Endothelial cell of umbilical vein (primary cell): ENCODE measurements around the gene FICD. TPM values are rescaled to one million over a fixed set of nuclear protein-coding genes. Genes with fewer than 3 reads are reported as not detected.

ENCODE experiments used
- BruUV-seq: library from RNA; stranded (reverse); fragments of 400-500 nt; replicated peaks from 2 replicates; lab custom pipeline; 2021; lab: Mats Ljungman, UMichigan
- CTCF ChIA-PET: fragments of 300-600, 350-600 bp; sonication (Branson Sonifier 250); formaldehyde crosslinking; loops from one replicate; lab custom pipeline; 2021; ENCODE audit warnings: antibody characterized with exemption, inconsistent platforms; lab: Charles Lee
- POLR2A ChIA-PET: fragments of 300-600, 350-600 bp; sonication (Branson Sonifier 250); formaldehyde crosslinking; loops from one replicate; lab custom pipeline; 2021; ENCODE audit warnings: antibody characterized with exemption, inconsistent platforms; lab: Charles Lee
- DNase-seq: peaks from one replicate; pipeline ENCODE4 v3.0.0-alpha.2; 2011; ENCODE audit warnings: low read depth, low spot score
- FAIRE-seq: peaks from 2 replicates; lab custom pipeline; 2011; peaks lifted over from hg19 to GRCh38; lab: Jason Lieb, UNC
- H2AFZ ChIP-seq: 2 replicates; pipeline ENCODE4 v1.6.0; 2012; ENCODE audit warnings: low read depth, low read length, control low read depth, inconsistent platforms
- H3K27ac ChIP-seq: 2 replicates; pipeline ENCODE4 v1.5.1; 2011; ENCODE audit warnings: low read depth, mild to moderate bottlenecking, control low read depth, low read length, moderate library complexity; ENCODE audit not compliant: insufficient read depth
- H3K27me3 ChIP-seq, 2 experiments: 2 replicates each; pipeline versions ENCODE4 v1.6.0 to v1.6.1; 2011; ENCODE audit warnings: low read length in 2 of 2, mixed read lengths in 1 of 2; ENCODE audit not compliant: control insufficient read depth in 2 of 2, insufficient read depth in 2 of 2
- H3K36me3 ChIP-seq, 2 experiments: 2 replicates in 1 of 2; 3 replicates in 1 of 2; pipeline ENCODE4 v1.5.1; 2011; ENCODE audit warnings: low read length in 2 of 2, mild to moderate bottlenecking in 1 of 2, moderate library complexity in 1 of 2; ENCODE audit not compliant: control insufficient read depth in 2 of 2, insufficient read depth in 2 of 2; ENCODE audit errors: extremely low read depth in 1 of 2
- H3K4me1 ChIP-seq: 3 replicates; pipeline ENCODE4 v1.5.1; 2011; ENCODE audit warnings: mild to moderate bottlenecking, low read length; ENCODE audit not compliant: control insufficient read depth, insufficient read depth; ENCODE audit errors: extremely low read depth
- H3K4me2 ChIP-seq: 2 replicates; pipeline ENCODE4 v1.6.1; 2011; ENCODE audit warnings: low read length, control low read depth, mixed read lengths; ENCODE audit not compliant: insufficient read depth
- H3K4me3 ChIP-seq, 3 experiments: fragments of 200-600 bp in 1 of 3; sonication (generic), shearing (Covaris generic) in 1 of 3; replicated peaks in 1 of 3; 2 replicates each; pipeline ENCODE4 v1.5.1; 2011 to 2016; ENCODE audit warnings: control low read depth in 3 of 3, low read length in 3 of 3, mild to moderate bottlenecking in 2 of 3, inconsistent platforms in 1 of 3, low read depth in 1 of 3, moderate library complexity in 1 of 3; ENCODE audit not compliant: insufficient read depth in 1 of 3
- H3K79me2 ChIP-seq: 2 replicates; pipeline ENCODE4 v1.6.0; 2012; ENCODE audit warnings: low read length, inconsistent platforms; ENCODE audit not compliant: control insufficient read depth, insufficient read depth
- H3K9ac ChIP-seq: replicated peaks from 2 replicates; pipeline ENCODE3; 2011; ENCODE audit warnings: low read length, control low read depth; ENCODE audit not compliant: insufficient read depth; ENCODE audit errors: extremely low read depth
- H3K9me1 ChIP-seq: replicated peaks from 3 replicates; pipeline ENCODE4 v1.6.0; 2011; ENCODE audit warnings: mild to moderate bottlenecking, low read length; ENCODE audit not compliant: control insufficient read depth, insufficient read depth; ENCODE audit errors: extremely low read depth
- H3K9me3 ChIP-seq: replicated peaks from 2 replicates; pipeline ENCODE4 v1.5.1; 2012; ENCODE audit warnings: low read length, inconsistent platforms; ENCODE audit not compliant: control insufficient read depth, insufficient read depth
- H4K20me1 ChIP-seq: replicated peaks from 2 replicates; pipeline ENCODE3; 2011; ENCODE audit warnings: mild to moderate bottlenecking, low read length; ENCODE audit not compliant: control insufficient read depth, insufficient read depth; ENCODE audit errors: extremely low read depth
- EZH2 ChIP-seq: IDR thresholded peaks from 2 replicates; pipeline ENCODE4 v1.6.1; 2012; ENCODE audit warnings: borderline replicate concordance, low read depth, mild to moderate bottlenecking, moderate library complexity, low read length, inconsistent platforms; ENCODE audit not compliant: severe bottlenecking
- FOS ChIP-seq: IDR thresholded peaks from 2 replicates; pipeline ENCODE4 v1.6.1; 2011; ENCODE audit warnings: mild to moderate bottlenecking, low read length, moderate library complexity, borderline replicate concordance; ENCODE audit not compliant: insufficient read depth
- GATA2 ChIP-seq: IDR thresholded peaks from 2 replicates; pipeline ENCODE4 v1.7.0; 2011; ENCODE audit warnings: low read depth, mild to moderate bottlenecking, moderate library complexity, mixed read lengths, low read length; ENCODE audit not compliant: insufficient read length, insufficient read depth
- JUN ChIP-seq: IDR thresholded peaks from 2 replicates; pipeline ENCODE4 v1.6.1; 2011; ENCODE audit warnings: borderline replicate concordance, low read depth; ENCODE audit not compliant: insufficient read length, insufficient read depth
- MAX ChIP-seq: IDR thresholded peaks from 2 replicates; pipeline ENCODE4 v1.6.1; 2011; ENCODE audit not compliant: insufficient read depth, insufficient read length
- MYC ChIP-seq: IDR thresholded peaks from one replicate; pipeline ENCODE4 v1.6.1; 2011; ENCODE audit warnings: mild to moderate bottlenecking, low read depth, low read length
- POLR2A ChIP-seq: IDR thresholded peaks from 2 replicates; pipeline ENCODE4 v1.6.1; 2012; ENCODE audit warnings: low read depth, mild to moderate bottlenecking, control low read depth, low read length
- POLR2AphosphoS5 ChIP-seq: IDR thresholded peaks from 2 replicates; pipeline ENCODE4 v1.6.1; 2012; ENCODE audit warnings: low read depth, mild to moderate bottlenecking, control low read depth, low read length, moderate library complexity; ENCODE audit not compliant: insufficient read depth
- dilution Hi-C: fragments of 300-500 bp; cut with MboI; formaldehyde crosslinking; loops from one replicate; pipeline ENCODE4 v1.15.0; 2019; ENCODE audit warnings: low sequenced_read_pairs; ENCODE audit not compliant: extremely low pct_ligation_motif_present
- intact Hi-C: fragments of 100-400 bp; cut with micrococcal nuclease; formaldehyde crosslinking; loops from one replicate; pipeline ENCODE4 v1.10.0; 2022
- polyA plus RNA-seq, 4 experiments: library from polyadenylated mRNA; depleted of rRNA in 3 of 4; stranded (reverse) in 3 of 4; unstranded in 1 of 4; fragments of >200 nt; gene quantifications; 2 replicates each; pipeline versions ENCODE4 v1.2.1 to v1.2.3, GENCODE V29; 2011 to 2012; ENCODE audit warnings: missing spikeins in 1 of 4
- total RNA-seq: library from RNA; stranded (reverse); gene quantifications from 2 replicates; pipeline ENCODE4 v1.2.3, GENCODE V29; 2021
- TF ChIP-seq, protein P1 (sequence below), 2 donors: IDR thresholded peaks; 1 replicate in 1 of 2; 2 replicates in 1 of 2; pipeline ENCODE4 v1.5.1; 2011; ENCODE audit warnings: low read length in 2 of 2, mild to moderate bottlenecking in 2 of 2, moderate library complexity in 2 of 2, control low read depth in 1 of 2, inconsistent platforms in 1 of 2, low read depth in 1 of 2; ENCODE audit not compliant: insufficient read depth in 1 of 2; ENCODE audit errors: extremely low read depth in 1 of 2

The FICD gene
- total and polyA plus RNA-seq, 2 donors (not counting 3 experiments of a cell fraction or from before 2014, with no cell fraction given): 3.9 to 6.1 TPM

GRCh38 chr12:108517288-108518100 lies 2.4 kb downstream of the FICD start:
- no peaks in the 10 kb centered on the region for H3K9me3 ChIP-seq
- no peak overlapping the region for H3K4me2 ChIP-seq
- H3K36me3 ChIP-seq: peaks cover 10 to 39% of the 10 kb centered on the region in 2 experiments
- H3K79me2 ChIP-seq: no peaks in the 10 kb centered on the region
- no peaks in the 10 kb centered on the region for H4K20me1 ChIP-seq
- no peak overlapping the region for H2AFZ ChIP-seq
- FAIRE-seq (no peak), DNase-seq (no peak)
- H3K4me3 ChIP-seq: no peak overlapping the region
- intact Hi-C loops: loop anchor here (2.0 to 10.0 kb wide), 5 partner anchors 100 to 1423 kb away; partner anchors contain the start of genes CORO1C and CRY1
- no peaks in the 10 kb centered on the region for H3K9me1 ChIP-seq
- H3K27me3 ChIP-seq: no peaks in the 10 kb centered on the region
- POLR2A ChIA-PET: no interaction called here
- dilution Hi-C loops: no loop called here
- H3K9ac ChIP-seq: no peak overlapping the region
- CTCF ChIA-PET: no interaction called here
- peaks cover 7% of the 10 kb centered on the region for H3K4me1 ChIP-seq
- no TSS peak for BruUV-seq
- TF ChIP-seq GATA2: no peak
- TF ChIP-seq POLR2A: no peak
- TF ChIP-seq FOS: no peak
- no peak for TF ChIP-seq MYC
- no peak for TF ChIP-seq JUN
- TF ChIP-seq, protein P1, sequence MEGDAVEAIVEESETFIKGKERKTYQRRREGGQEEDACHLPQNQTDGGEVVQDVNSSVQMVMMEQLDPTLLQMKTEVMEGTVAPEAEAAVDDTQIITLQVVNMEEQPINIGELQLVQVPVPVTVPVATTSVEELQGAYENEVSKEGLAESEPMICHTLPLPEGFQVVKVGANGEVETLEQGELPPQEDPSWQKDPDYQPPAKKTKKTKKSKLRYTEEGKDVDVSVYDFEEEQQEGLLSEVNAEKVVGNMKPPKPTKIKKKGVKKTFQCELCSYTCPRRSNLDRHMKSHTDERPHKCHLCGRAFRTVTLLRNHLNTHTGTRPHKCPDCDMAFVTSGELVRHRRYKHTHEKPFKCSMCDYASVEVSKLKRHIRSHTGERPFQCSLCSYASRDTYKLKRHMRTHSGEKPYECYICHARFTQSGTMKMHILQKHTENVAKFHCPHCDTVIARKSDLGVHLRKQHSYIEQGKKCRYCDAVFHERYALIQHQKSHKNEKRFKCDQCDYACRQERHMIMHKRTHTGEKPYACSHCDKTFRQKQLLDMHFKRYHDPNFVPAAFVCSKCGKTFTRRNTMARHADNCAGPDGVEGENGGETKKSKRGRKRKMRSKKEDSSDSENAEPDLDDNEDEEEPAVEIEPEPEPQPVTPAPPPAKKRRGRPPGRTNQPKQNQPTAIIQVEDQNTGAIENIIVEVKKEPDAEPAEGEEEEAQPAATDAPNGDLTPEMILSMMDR (IDR thresholded peaks at IDR 0.05; ENCODE audit: extremely low read depth in 1 of 2, insufficient read depth in 1 of 2, low read depth in 1 of 2, low read length in 2 of 2): no peak
- no peak for TF ChIP-seq POLR2AphosphoS5
- TF ChIP-seq EZH2: no peak
- TF ChIP-seq MAX: no peak
- H3K27ac ChIP-seq: no peak overlapping the region
